Gastrocnemius medialis (tissue), 4 donors: ENCODE measurements around the gene ANKH.

Experiments
- CTCF ChIP-seq, 5 experiments: fragments of 450-650 bp in 3 of 5; fragments of 200-600 bp in 2 of 5; sonication (generic) in 2 of 5; IDR thresholded peaks in 4 of 5; conservative IDR thresholded peaks in 1 of 5; 1 replicate in 4 of 5; 2 replicates in 1 of 5; pipeline ENCODE4 v1.5.1; 2016 to 2019; ENCODE audit warnings: antibody characterized with exemption in 5 of 5, mild to moderate bottlenecking in 3 of 5, moderate library complexity in 3 of 5
- POLR2A ChIP-seq, 2 donors: fragments of 450-650 bp; IDR thresholded peaks; one replicate each; pipeline ENCODE4 v1.6.1; 2017; ENCODE audit warnings: antibody characterized with exemption in 2 of 2, mild to moderate bottlenecking in 2 of 2, moderate library complexity in 2 of 2

- TF ChIP-seq CTCF (IDR thresholded peaks at IDR 0.05 in 4 of 5, conservative IDR thresholded peaks at IDR 0.05 in 1 of 5) (no peak), POLR2A (IDR thresholded peaks at IDR 0.05) (no peak)
Observed at GRCh38 chr5:14683906-14684455, 187.6 kb downstream of the ANKH start.
